ENCODE data around the gene LRRC70.
"Not testable (repeated sequence)": the region's sequence is repeated elsewhere in the genome, so short reads cannot be mapped to it uniquely, and the experiment has no call there.

LRRC70 gene

GRCh38 chr5:62606878-62607277, 28.3 kb downstream of the LRRC70 start:
- DNase-seq (ENCODE audit: low read depth in 2 of 2), result no peak

DNA sequence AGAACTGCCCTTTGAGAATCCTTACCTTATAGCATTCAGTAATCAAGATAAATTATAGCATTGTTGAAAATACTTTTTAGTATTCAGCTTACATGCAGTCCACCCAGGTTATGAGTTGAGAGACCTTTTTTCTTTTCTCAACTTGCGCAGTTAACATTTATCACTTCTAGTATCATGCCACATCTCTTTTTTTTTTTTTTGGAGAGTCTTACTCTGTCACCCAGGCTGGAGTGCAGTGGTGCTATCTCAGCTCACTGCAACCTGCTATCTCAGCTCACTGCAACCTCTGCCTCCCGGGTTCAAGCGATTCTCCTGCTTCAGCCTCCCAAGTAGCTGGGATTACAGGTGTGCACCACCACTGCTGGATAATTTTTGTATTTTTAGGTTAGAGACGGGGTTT, 29.0 kb downstream of the LRRC70 start:
- no peak for DNase-seq (ENCODE audit: low read depth in 2 of 2)

- DNase-seq (ENCODE audit: low read depth in 2 of 2), result no peak
Observed at GRCh38 chr5:62608529-62609511, 30.2 kb downstream of the LRRC70 start.

DNA sequence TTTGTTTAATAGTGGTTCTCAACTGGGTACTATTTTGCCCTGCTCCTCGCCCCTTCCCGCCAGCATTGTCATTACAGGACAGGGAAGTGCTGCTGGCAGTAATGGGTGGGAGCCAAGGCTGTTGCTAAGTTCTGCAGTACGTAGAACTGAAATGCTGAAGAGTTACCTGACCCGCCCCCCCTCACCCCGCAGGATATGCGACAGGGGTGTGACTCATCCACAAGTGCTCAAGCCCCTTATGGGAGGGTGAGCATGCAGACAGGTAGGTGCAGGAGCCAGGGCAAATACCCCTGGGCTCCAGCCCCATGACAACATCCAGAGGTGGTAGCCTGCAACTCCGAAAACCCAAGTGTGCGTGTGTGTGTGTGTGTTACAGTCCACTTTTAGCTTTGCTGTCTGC, 35.7 kb downstream of the LRRC70 start:
- DNase-seq (ENCODE audit: low read depth in 2 of 2), result no peak

DNA sequence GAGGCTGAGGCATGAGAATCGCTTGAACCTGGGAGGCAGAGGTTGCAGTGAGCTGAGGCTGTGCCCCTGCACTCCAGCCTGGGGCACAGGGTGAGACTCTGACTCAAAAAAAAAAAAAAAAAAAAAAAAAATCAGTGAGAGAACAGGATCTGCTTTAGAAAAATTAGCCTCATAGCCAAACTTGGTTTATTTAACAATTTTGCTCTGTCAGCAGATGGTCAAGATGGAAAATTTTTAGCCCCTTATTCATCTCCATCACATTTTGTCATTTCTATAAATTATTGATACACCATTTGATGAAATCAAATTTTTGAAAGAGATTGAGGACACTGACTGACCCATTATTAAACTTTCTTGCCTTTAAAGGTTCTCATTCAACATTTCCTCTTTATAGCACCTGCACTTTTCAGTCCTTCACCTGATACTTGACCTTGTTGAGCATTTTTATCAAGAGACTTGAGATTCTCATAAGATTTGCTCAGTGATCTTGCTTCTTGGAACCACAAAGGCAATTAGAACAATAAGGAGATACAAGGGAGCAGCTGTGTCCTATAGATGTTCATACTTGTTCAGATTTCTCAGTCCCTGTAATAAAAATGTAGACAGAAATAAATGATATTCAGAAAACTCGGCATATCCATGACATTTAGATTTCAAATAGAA, 38.1 kb downstream of the LRRC70 start:
- DNase-seq (ENCODE audit: low read depth in 2 of 2), result no peak

DNA sequence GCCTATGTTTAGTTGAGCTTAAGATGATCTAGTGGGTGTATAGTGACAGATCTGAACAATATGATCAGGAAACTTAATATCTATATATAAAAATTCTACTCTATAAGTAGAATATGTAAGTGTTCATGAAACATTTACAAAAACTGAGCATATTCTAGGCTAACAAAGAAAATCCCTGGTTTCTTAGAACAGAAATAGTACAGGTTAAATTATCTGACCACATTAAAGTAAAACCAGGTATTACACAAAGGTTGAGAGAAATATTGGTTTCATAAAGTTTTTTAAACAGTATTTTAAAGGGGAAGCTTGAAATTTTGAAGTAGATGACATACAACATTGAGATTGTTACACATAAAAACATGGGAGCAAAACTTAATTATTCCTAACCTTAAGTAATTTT, 39.3 kb downstream of the LRRC70 start:
- DNase-seq (ENCODE audit: low read depth in 2 of 2), result no peak

DNA sequence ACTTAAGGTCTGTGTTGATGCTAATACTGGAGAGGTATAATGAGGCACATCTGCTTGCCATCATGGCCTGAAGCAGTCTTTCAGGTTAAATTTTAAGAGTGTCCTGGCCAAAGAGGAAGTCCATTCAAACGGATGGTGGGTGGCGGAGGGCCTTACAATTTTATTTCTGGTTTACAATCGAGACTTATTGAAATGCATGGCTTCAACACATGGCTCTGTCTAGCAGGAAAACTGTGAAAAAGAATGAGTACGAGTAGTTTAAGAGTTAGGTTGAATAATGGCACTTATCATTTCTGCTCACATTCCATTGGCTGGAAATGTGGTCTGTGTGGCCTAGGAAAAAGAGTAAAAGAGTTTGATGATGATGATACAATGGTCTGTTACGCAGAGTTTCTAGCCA, 42.1 kb downstream of the LRRC70 start:
- DNase-seq (ENCODE audit: low read depth in 2 of 2), result no peak

- DNase-seq (ENCODE audit: low read depth in 2 of 2), result no peak
Observed at GRCh38 chr5:62621280-62621679, 42.7 kb downstream of the LRRC70 start.

GRCh38 chr5:62623271-62623670, 44.7 kb downstream of the LRRC70 start:
- no peak for DNase-seq (ENCODE audit: low read depth in 2 of 2)

- not testable (repeated sequence) for DNase-seq (ENCODE audit: low read depth in 2 of 2)
Observed at GRCh38 chr5:62624436-62624835, 45.8 kb downstream of the LRRC70 start.

DNA sequence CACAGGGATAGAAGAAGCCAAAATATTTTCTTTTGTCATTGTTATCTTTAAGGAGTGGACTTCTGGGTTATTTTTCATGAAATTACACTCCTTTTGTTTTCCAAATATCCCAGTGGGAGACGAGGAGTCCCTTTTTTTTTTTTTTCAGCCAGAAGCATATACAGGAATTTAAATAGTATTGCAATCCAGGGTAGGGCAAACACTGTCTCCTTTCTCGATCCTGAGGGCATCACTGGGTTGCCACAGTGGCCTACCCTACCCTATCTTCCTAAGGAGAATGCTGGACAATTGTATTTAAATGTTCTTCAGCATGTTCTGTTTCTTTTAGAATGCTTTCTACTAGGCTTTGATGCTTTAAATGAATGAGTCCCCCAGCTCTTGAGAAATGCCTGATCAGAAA, 47.9 kb downstream of the LRRC70 start:
- DNase-seq (ENCODE audit: low read depth in 2 of 2), result no peak

DNA sequence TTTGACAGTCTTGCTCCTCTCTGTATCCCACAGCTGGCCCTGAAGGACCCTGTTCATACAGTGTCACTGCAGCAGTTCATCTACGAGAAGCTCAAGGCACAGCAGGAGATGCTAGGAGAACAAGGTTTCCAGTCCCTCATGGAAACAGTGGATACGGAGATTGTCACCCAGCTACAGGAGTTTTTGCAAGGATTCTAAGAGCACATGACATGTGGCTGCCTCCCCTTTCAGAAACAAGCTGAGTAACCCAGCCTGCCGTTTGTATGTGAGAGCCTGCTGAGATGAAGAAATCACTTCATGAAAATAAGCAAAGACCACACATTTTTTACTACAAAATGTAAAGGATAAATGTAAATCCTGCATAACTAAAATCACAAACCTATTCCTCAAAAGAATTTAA, 48.5 kb downstream of the LRRC70 start:
- no peak for DNase-seq (ENCODE audit: low read depth in 2 of 2)

- DNase-seq (ENCODE audit: low read depth in 2 of 2), result no peak
Observed at GRCh38 chr5:62627901-62628300, 49.3 kb downstream of the LRRC70 start.

Measured in fibroblast of skin of left quadriceps (primary cell).